Activated T-cell treated with anti-CD3 and anti-CD28 coated beads, Interleukin-2, amount 50 U/mL, for 48 hours (primary cell): ENCODE results near the gene C20orf141.
"Not testable (repeated sequence)": the region's sequence is repeated elsewhere in the genome, so short reads cannot be mapped to it uniquely, and the experiment has no call there.

ENCODE experiments used
- DNase-seq, 2 experiments: peaks; one replicate each; pipeline ENCODE4 v3.0.0-alpha.2; 2020

The C20orf141 gene, protein sequence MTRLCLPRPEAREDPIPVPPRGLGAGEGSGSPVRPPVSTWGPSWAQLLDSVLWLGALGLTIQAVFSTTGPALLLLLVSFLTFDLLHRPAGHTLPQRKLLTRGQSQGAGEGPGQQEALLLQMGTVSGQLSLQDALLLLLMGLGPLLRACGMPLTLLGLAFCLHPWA

DNA sequence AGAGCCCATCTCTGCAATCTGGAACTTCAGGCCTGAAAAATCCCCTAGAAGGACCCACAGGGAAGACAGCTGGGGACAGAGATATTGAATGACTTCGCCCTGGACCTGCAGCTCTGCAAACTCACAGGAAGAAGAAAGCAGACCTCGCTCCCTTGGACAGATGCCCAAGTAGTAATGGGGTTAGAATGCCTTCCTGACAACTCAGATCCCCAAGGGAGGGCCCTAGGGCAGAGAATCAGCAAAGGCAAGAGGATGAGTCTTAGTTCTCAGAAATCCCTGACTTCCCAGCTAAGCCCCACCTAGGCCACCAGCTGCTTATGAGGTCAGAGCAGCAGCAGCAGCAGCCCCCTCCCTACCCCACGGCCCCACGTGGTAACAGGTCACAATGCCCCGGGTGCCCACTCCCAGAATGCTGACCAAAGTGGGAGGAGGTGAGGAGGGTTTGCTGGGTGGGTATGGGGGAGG lies at the start of gene C20orf141:
TSS of gene C20orf141 (plus strand) at position 401 of the 465 bp plus-strand sequence. CDS start 198 bp downstream, outside the sequence.
- no peak for DNase-seq

DNA sequence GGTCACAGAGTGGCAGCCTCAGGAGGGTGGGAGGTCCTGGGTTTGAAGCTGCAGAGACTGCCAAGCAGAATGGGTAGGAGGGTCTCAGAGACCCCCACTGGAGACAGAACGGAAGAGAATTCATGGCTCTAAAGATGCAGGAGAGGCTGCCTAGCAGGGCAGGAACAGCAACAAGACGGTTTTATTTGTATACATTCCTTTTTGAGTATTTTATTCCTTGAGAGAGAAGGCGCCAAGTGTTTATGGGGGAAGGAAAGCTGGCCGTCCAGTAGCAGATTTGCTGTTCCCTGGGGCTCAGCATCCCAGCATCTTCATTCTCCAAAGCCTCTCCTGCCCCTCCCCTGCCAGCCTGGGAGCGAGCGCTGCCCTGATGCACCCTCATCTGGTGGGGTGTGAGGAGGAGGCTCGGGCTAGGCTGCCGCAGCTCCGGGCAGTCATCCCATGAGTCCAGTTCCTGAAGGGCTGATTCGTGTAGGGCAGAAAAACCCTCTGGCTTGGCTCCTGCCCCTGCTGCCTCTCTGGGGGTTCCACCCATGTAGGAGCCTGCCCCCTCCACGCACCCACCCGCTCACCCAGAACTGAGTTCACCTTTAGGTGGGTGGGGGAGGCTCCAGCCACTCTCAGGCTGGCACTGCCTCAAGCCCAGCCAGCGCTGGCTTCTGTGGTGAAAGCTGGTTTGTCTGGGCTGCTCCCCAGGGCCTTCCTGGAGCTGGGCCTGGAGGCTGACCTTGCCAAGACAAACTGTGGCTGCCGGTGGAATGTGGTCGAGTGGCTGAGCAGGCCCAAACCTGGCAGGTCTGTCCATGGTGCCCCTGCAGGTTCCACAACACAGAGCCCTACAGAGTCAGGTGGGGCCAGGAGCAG lies 46.8 kb upstream of the C20orf141 start:
- no peak for DNase-seq

DNA sequence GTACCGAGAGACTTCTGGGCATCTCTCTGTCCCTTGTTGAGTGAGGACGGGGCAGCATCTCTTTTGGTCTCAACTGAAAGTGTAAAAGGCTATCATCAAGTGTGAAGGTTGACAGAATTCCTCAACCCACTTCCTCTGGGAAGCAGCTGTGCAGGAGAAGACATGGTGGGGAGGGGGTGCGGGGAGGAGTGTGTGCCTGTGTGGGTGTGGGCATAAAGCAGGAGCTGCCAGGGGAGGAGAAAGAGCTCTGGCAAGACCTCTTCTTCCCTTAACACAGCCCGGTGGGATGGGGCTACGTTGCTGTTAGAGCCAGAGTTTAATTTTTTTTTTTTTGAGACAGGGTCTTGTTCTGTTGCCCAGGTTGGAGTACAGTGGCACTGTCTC lies 46.2 kb upstream of the C20orf141 start:
- DNase-seq, result no peak

DNA sequence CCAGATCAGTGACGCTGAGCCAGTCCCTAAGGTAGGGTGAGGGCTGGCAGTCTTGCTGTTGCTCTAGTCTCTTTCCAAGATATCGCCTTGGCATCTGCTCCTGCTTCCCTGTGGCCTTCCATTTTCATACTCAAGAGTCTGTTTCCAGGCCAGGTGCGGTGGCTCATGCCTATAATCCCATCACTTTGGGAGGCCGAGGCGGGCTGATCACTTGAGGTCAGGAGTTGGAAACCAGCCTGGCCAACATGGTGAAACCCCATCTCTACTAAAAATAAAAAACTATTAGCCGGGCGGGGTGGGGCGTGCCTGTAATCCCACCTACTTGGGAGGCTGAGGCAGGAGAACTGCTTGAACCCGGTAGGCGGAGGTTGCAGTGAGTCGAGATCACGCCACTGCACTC lies 44.7 kb upstream of the C20orf141 start:
- DNase-seq, result not testable (repeated sequence)

- no peak for DNase-seq
These were observed 43.1 kb upstream of the C20orf141 start for GRCh38 chr20:2771631-2772080.

DNA sequence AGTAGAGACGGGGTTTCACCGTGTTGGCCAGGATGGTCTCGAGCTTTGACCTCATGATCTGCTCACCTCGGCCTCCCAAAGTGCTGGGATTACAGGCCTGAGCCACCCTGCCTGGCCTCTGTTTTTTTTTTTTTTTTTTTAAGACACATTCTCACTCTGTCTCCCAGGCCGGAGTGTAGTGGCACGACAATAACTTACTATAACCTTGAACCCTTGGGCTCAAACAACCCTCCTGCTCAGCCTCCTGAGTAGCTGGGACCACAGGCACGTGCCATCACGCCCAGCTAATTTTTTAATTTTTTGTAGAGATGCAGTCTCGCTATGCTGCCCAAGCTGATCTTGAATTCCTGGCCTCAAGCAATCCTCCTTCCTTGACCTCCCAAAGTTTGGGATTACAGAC lies 41.0 kb upstream of the C20orf141 start:
- no peak for DNase-seq

- DNase-seq, result no peak
These were observed 39.6 kb upstream of the C20orf141 start for GRCh38 chr20:2775139-2775538.

- DNase-seq, result no peak
These were observed 36.0 kb upstream of the C20orf141 start for GRCh38 chr20:2778602-2779321.

- no peak for DNase-seq
These were observed 33.8 kb upstream of the C20orf141 start for GRCh38 chr20:2780948-2781347.

- no peak for DNase-seq
These were observed 30.8 kb upstream of the C20orf141 start for GRCh38 chr20:2783908-2784566.

DNA sequence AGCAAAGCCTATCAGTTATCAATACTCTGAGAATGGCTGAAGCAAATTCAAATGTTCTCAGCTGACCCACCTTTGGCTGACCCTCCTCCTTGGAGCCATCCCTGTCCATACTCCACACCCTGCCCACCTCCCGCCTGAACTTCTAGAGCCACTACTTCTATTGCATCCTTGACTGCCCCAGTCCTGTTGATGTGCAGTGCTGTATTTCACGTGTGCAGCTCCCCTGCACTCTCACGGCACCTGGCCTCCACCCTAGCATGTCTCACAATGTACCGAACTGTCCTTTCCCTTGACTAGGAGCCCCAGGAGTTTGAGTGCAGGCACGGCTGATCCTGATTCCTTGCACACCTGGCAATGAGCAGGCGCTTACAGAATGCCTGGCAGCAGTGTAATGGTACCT lies 21.3 kb upstream of the C20orf141 start:
- DNase-seq, result no peak

- no peak for DNase-seq
These were observed 20.5 kb upstream of the C20orf141 start for GRCh38 chr20:2794202-2794748.

DNA sequence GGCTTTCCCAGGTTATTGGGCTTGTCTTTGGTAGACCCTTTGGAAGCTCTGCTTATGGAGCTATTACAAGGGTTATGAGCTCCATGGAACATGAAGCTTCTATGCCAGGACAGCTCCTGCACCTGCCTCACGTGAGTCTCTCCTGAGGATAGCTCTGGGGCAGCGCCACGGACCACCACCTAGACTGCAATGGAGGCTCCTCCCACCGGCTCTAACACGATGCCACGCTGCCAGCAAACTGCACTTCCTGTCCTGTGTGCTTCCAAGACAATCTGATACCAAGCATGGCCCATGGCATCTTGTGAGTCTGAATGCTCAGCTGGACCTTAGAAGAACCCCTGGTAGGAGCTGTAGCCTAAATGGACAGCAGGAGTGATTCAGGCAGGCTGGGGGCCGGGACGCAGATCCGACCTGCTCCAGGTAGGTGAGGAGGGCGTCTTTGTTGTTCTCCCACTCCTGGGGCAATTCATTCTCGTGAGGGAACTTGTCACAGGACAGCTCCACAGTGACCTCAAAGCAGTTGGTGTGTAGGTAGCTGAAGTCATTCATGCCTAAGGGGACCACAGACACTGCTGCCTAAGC lies 19.8 kb upstream of the C20orf141 start:
- no peak for DNase-seq

GRCh38 chr20:2795451-2795850 lies 19.3 kb upstream of the C20orf141 start:
- no peak for DNase-seq

DNA sequence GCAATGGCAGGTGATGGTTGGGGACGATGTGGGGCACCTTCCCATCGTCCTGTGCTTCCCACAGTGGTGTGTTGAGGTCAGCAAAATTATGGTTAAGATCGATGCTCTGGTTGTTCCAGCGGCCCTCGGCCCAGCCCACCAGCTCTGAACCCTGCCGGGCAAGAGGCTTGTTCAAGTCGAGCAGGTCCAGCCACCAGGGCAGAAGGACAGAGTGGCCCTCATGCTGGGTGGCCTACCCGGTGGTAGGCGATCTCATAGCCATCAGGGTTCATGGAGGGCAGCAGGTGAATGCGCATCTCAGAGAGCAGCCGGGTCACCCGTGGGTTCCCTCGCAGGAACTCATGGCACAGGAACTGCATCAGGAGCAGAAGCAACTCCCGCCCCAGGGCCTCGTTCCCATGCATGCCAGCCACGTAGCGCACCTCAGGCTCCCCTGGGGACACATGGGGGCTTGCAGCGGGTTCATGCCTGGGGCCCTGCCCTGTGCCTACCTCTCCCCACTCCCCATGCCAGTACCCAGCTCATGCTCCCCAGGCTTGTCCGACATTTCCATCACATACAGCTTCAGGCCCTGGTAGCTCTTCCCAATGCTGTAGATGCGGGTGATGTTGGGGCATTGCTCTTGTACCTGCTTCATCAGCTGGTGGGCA lies 18.7 kb upstream of the C20orf141 start:
- DNase-seq, result no peak

DNA sequence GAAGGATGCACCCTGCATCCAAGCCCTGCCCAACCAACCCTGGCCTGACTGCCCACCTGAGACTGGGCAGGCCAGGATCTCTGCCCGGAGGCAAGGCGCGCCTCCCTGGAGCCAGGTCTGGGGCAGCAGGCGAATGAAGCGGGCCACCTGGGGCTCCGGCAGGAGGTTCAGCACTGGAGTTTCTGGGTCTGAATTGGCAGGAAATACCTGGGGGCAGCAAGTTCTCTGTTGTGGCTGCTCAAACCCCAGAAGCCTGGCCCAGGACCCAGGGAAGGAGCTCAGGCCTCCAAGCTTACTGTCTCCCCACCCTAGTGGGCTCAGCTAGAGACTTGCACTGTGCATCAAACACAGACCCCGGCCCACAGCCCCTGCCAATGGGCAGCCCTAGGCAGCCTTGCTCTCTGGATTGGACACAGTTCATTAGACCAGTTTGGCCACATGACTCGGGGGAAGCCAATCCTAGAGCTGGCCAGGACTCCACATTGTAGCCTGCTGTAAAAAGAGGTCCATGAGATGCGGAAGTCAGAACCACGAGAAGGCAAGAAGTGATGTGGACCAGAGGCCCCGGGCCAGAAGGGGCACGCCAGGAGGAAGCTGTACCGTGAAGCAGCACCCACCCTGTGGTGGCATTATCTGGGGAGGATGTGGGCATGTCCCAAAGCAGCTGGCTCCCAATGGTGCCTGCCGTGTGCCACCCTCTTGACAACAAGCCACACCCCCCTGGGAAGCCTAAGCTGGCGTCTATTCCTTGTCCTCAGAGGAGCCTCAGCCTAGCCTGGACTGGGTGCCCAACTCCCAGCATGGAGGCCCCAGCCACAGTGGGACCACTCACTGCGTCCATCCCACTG lies 17.4 kb upstream of the C20orf141 start:
- DNase-seq, result no peak

DNA sequence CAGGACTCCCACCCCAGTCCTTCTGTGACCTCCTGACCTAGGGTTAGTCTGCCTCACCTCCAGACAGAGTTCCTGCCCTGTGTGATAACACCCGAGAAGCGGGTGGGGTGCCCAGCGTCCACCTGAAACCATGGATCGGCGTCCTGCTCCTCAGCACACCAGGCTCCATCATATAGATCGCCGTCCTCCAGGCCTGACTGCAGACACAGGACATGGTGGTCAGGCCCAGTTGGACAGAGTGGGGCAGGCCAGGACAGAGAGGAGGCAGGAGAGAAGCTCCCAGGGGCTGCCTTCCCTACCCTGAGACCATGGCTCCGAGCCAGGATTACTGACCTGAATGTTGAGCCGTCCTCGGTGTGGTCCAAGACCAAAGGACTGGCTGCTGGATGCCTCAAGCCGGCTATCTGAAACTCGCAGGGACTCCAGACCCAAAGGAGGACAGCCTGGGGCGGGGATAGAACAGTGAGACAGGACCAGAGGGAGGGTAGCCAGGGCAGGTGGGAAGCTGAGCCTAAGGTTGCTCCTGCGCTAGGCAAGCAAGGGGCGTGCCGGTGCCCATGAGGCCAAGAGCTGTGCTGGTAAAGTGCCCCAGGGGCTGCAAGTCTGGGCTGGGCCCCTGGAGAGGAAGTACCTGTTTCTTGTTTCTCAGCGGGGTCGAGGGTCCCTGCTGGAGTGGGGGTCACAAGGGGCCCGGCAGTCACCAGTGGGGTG lies 16.5 kb upstream of the C20orf141 start:
- DNase-seq, result no peak

- DNase-seq, result no peak
These were observed 16.0 kb upstream of the C20orf141 start for GRCh38 chr20:2798814-2799213.

DNA sequence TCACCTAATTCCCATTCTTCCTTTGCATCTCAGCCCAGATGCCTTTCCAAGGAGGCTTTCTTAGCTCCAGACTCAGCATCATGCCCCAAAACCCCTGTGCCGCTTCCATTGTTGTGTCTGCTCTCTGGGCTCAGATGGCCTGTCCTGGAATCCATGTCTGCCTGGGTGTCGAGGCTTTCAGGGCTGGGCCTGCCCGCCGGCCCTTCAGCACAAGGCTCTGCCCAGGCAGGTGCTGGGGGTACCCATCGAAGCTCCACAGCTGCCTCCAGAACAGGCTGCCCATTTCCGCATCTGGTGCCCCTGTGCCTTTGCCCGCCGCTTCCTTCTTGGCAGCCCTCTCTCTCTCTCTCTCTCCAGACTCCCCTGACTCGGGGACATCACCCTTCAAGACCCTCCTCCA lies 15.5 kb upstream of the C20orf141 start:
- DNase-seq, result no peak
